Medulla oblongata (tissue), 1 donor: ENCODE data around the gene UQCC2.

ENCODE experiments used
- DNase-seq: peaks from one replicate; pipeline ENCODE4 v3.0.0-alpha.2; 2015; ENCODE audit errors: extremely low spot score

UQCC2 gene

DNA sequence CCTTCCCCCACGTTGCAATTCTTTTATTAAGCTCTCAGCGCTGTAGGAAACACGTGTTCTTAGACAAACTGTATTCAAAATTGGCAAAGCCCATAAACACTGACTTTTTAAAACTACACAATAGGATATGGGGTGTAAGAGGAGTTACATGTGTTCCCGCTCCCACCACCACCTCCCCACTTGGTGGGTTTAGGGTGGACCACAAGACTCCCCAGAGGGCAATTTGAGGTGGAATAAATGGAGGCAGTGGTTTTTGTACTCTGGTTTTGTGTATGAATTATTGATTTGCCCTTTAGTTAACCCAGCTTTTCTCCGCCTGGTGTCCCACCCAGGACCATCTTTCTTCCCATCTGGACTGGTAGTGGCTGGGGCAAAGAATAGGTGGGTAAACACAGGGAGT is 3.7 kb downstream of the UQCC2 start:
- DNase-seq, result no peak

DNA sequence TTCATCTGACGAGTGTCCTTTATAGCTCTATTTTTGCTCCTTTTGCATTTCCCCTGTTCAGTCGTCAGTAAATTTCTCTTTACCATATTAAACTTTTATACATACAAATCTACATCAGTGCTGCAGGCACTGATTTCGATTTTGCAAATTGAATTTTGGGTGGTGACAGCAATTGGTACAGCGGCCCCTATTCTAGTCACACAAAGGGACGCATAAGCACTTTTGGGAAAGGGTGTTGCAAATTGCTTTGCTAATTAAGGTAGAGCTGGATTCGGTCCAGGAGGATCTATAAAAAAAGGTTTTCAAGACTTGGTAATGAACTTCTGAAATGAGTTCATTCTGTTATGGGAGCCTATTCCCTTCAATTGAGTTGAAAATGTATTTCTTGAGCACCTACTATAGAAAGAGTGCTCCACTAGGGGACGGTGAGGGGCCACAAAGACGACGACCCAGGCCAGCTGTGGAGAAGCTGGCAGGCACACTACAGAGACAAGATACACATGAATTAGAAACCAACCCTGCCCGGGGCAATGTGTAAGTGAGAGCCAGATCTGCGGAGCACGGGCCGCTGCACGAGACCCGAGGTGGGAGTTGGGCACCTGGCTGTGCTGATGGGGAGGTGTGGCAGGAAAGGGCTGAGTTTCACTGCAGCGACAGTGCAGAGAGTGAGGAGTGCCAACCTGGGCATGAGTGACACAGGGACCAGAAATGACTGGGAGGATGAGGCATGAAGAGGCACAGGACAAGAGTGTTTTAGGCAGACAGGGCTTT is 5.4 kb downstream of the UQCC2 start:
- no peak for DNase-seq

DNA sequence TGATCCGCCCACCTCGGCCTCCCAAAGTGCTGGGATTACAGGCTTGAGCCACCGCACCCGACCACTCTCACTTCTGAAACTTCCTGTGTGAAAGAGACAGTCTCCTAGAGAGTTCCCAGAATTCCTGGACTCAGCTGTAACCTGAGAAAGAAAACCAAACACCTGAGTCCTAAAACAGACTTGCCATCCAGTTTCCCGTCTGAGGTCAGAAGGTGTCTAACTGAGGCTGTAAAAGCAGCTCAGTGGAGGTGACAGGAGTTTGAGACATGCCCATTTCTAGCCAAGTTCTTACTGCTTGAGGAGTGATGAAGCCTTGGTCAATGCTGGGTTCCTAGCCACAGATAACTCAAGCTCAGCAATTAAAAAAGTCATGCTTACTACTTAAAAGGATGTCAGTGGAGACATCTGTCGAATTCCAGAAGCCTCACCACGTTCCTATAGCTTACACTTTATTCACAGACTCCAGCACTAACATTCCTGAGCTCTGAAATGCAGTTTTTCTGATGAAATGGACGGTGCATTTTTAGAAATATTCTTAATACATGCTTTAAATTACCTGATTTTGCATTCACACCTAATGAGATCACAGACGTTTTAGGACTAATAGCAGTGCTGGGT is 6.1 kb downstream of the UQCC2 start:
- no peak for DNase-seq

DNA sequence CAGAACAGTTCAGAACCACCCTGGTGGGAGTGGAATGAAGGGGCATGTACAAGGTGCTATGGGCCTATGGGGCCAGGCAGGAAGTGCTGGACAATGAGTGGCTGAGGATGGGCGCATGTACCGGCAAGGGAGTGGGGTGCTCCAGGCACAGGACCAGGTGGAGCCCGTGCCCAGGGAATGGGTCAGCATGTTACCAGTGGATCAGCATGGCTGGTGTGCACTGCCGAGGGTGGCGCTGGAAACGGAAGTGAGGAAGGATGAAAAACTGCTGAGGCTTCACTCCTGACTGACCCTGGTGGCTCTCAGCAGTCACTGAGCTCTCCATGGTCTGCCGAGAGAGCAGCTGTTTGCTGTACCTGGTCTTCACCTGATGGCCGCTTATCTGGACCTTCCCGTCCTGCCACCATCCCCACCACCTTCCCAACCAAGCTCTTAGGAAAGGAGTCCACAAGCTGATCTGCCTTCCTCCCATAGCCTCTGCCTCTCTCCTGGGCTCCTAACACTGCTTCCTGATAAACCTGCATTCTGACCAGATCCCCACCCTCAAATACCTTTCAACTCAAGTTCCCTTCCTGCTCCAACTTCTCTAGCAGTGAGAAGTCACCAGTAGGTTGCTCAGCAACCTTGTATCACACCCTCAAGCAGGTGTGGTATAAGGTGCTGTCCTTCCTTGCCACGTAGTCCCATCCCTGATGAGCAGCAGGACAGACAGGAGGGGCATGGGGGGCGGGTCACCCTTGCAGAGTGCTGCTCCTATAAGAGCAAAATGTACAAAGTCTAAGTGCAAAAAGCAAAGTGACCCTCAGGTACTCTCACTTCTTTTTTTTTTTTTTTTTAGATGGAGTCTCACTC is 7.1 kb downstream of the UQCC2 start:
- DNase-seq, result no peak

DNA sequence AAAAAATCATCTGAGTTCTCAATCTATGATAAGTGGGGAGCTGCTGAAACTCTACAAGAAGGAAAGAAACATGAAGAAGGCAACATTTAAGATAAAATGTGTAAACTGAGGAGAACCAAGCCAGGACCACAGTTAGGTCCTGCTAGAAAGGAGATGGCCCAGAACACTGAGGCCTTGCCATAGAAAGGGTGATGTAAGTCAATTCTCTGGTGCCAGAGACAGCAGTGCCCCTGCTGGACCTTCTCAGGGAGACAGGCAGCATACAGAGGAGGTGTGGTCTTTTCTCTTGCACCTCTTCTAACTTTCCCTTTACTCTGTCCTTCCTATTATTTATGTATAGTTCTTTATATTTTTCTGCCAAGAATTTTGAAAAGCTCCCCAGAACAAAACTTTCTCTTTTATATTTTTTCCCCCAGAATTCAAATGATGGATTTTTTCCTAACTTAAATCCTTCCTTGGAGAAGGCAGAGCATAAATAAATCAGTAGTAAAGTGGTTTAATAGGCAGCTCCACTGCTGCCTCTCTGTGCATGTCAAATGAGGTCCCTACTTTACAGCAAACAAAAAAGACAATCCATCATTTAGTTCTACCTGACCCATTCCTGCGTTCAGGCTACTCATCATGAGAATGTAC is 9.0 kb downstream of the UQCC2 start:
- DNase-seq, result peak; percentile 76

DNA sequence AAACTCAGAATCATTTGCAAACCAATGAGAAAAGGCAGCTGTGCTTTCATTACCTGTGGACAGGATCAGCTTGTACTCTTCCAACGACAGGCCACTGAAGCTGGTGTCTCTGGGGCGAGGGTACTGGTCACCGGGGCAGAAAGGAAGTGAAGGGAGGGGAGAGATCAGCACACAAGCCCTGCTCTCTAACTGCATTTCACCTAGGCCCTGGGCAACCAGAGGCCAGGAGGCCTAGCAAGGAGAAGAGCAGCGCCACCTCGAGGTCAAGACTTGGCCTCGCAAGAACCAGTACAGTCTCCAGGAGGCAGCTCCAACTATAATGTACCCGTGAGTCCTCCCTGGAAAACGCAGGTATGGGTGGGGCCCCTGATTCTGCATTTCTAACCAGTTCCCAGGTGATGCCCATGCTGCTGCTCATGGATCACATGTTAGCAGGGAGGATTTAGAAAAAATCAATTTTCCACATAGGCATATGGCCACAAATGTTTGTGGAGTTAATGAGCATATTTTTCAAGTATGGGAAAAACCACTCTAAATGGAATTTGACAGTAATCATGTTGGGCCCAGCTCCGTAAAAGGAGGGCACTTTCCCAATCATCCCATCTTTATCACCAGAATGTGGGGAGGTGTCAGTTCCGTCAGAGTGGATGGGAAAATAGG is 11.0 kb downstream of the UQCC2 start:
- DNase-seq, result peak; percentile 51

DNA sequence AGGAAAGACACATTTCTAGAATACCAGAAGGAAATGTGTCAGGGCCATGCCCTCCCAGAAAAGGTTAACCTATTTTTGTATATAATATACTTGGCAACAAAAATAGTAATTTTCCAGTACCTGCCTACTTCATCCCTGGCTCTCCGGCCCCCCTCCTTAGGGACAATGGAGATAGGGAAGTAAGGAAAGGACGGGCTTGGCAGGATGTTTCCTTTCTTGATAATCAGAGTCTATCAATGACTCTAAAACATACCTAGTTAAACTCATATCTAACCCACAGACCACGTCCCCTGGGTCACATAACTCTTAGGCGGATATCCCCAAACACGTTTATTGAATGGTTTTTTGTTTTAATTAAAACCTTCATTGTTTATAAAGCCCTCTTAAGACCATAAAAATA is 11.8 kb downstream of the UQCC2 start:
- DNase-seq, result no peak

DNA sequence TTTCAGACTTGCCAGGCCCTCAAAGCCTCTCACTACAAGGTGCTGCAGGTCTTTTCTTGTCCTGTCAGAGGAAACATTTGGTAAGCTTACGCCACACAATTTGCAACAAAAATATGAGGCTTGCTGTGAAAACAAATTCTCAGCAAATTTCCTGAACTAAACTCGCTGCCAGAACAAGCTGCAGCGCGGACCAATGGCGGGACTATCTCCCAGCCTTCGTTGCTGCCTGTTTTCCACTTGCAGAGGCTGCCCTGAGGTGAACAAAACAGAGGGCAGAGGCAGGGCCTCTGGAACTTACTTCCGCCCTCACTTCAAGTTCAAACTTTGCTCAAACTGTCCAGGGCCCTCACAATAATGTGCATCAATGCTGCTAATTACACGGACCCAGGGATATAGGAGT is 12.4 kb downstream of the UQCC2 start:
- DNase-seq, result no peak

DNA sequence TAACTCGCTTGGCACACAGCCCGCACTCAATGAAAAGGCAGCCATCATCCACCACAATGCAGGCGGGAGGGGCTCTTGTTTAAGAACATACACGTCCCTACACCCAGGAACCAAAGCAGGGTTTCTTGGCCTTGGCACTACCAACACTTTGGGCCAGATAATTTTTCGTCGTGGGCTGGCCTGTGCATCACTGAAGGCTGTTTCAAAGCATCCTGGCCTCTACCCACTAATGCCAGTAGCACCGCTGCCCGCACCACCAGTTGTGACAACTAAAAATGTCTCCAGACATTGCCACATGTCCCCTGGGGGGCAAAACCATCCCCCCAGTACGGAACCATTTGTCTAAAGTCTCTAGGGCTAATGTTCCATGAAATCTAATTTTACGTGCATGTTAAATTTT is 13.0 kb downstream of the UQCC2 start:
- no peak for DNase-seq

DNA sequence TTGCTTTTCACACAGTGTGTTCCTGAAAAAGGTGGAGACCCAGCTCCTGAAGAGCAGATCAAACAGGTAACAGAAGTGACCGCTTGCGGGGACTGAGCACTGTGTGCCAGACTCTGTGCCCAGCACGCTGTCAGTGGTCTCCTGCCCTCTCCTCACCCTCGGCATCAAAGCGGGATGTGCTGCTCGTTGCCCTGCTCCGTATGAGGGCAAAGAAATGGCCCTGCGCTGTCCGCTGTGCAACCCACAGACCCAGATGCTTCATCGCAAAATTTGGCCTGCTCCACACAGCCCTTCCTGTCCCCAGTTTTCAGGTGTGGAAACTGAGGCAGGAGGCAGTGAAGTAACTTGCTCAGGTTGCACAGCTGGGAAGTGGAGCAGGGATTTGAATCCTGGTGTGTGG is 13.7 kb downstream of the UQCC2 start:
- no peak for DNase-seq

DNA sequence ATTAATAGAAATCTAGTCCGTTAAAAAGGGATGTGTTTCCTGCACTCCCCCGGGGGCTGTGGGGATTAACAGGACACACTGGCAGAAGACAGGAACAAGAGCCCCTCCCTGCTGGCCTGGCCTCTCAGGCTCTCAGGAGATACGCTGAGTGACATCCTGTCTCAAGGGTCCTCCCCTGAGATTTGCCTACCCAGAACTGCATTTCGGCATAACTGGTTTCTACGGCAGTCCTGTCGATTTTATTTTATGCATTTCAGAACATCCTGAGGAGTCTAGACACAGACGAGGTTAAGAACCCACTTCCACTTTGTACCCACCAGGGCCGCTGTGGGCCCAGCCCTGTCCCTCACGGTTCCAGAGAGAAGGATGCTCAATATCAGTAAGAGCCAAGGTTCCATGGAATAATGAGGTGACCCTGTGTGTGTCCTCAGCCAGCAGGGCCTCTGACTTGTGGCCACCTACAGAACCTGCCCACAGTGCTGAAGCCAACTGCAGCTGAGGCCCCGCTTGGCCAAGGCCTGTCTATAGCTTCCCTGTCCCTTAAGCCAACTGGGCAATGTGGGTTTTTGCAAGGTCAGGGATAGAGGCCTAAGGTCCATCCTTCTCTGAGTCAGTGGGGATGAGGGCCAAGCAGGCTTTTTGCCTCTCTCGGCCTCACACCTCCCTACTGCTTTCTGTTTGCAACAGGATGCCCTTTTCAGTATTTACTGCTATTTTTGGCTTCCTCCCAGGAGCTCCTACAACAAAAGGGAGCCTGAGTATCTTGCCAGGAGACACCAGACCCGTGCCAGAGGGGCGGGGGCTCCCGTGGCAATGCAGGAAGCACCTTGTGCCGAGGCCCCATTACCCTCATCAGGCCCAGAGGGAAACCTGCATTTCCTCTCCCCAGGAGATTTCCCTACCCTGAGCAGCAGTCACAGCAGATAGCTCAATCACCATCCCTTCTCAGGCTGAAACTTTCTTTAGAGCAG is 14.7 kb downstream of the UQCC2 start:
- peak; percentile 46 for DNase-seq

DNA sequence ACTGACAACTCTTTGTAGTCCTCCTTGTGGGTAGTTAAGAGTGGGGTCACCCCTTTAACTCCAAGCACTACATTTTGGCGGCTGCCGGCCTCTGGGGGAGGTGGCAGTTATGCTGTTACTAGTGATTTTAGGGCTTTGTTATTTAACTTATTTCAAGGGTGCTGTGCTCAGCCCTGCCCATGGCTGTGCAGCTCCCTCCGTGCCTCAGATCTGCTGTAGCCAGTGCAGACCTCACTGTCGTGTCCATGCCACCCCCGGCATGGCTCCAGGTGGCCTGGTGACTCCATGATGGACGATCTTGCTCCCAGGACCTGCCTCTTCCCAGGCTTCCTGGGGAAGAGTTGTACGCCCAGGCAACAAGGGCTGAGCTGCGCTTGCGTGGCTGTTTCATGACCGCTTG is 15.4 kb downstream of the UQCC2 start:
- DNase-seq, result no peak

DNA sequence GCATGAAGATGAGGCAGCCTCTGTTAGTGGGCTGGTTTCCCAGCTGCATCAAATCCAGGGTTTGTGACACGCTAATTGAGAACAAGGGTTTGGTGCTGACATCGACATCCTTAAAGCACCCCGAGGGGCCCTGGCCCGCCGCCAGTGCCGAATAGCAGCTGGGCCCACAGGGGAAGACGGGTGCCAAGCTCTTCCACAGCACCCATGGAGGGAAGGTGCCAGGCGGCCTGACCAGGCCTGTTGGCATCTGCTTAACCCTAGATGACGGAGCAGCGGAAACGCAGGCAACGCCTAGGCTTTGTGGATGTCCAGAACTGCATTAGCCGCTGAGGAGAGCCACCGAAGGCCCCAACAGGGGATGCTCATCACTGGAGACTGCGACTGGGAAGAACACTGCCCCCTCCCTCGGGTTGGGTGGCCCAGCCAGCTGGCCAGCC is 16.0 kb downstream of the UQCC2 start:
- peak; percentile 25 for DNase-seq

DNA sequence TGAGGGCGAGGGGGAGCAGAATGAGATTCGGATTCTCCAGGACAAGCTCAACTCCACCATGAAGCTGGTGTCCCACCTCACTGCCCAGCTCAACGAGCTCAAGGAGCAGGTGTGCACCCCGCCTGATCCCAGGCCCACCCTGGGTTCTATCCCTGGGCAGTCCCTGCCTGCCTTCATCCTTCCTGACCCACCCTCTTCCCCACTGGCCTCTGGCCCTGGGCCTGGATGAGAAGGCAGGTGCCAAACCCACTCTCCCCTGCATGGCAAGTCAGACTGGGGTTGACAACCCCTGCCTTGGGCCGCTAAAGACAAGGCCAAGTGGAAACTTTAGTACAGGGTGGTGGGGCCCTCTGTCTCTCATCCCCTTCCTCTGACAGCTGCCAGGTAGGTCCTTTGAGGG is 16.5 kb downstream of the UQCC2 start:
- no peak for DNase-seq

DNA sequence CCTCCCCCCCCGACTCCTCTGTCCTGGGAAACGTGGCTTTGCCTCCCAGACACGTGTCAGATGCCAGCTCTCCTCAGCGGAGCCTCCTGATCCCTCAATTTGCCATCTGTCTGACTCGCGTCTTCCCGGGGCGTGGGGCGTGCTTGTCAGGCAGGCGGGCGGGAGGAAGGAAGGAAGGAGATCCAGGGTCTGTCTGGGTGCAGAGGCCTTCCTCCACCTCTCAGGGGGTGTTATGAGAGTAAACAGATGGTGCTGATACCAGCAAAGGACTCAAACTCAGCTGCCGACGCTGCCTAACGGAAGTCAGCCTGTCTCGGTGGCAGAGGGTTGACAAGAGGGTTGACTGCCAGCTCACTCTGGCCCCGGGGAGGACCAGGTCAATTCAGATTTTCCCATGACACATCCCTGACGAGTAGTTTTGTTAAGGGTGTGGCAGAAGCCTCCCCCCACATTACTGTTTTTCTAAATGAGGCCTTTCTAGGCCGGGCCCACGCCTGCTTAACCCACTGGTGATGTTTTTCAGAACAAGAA is 17.0 kb downstream of the UQCC2 start:
- no peak for DNase-seq

DNA sequence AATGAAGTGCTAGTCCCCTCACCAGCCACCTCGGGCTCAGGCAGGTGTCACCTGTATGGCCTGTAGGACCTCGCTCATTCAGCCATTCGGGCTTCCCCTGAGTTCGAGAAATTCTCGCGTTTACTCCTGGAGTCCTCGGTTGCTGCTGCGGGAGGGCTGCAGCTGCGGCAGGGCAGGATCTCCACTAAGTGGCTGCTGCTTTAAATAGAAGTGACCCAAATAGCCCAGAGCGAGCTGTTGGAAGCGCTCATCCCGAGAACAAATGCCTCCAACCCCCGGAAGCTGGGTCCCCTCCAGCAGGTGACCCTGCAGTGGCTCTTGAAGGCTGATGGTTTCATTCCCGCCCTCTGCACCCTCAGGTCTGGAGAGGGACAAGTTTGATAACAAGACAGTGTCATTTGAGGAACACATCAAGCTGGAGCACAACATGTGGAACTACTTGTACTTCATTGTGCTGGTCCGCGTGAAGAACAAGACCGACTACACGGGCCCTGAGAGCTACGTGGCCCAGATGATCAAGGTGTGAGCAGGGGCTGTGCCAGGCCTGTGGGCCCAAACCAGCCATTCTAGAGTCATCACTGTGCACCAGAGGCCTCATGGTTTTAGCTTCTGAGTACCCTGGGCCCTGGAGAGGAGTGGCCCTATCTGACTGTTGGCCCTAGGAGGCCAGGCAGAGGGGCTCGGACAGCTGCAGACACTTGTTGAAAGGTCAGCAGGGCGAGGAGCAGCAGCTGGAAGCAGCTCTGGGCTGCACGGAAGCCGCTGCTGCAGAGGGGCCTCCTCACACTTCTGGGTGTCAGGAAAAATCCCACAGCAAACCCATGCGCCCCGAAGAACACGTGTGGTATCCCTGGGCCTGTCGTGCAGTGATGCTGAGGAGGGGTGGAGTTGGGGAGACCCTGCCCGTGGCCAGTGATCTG is 18.1 kb downstream of the UQCC2 start:
- DNase-seq, result no peak

DNA sequence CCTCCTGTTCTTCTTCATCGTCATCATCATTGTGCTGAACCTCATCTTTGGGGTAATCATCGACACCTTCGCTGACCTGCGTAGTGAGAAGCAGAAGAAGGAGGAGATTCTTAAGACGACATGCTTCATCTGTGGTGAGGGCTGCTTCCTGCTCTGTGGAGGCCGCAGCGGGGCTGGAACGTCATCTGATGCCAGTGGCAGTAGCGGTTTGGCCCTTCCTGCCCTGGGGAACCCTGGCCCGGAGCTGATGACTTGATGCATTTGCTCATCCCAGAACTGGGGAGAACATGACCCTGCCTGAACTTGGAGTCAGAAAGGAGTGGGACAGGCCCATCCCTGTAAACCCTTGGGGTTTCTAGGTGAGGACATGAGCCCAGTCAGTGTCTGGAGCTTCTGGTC is 18.7 kb downstream of the UQCC2 start:
- no peak for DNase-seq

DNA sequence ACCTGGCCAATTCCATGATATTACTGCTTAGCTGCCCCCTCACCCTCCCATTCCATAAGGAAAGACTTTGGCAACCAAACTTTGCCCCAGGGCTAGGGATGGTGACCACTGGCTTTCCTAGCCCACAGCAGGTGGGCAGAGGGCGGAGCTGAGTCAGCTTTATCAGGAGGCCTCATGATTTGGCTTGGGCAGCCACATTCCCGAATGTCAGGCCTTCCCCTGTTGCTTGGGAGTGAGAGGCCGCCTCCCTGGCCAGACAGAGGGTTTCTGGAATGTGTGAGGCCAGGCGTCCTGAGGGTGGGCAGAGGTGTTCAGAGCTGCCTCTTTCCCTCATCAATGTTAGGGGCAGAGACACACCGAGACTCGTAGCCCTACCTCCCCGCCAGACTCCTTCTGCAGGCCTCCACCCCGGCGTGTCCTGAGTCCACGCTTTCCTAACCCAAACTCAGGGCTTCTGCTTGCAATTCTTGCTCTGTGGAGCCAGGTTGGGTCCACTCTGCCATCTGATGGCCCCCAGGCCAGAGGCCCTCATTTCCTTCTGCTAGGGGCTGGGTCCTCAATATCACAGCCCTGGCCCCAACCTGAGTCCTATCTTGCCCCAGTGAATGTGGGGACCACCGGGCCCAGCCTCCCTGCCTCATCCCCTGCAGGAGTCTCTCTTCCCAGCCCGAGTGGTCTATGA is 19.3 kb downstream of the UQCC2 start:
- DNase-seq, result no peak
